HCT116 (cell line): ENCODE measurements around the gene FBRS. TPM values are rescaled to one million over a fixed set of nuclear protein-coding genes. Genes with fewer than 3 reads are reported as not detected.
"Not testable (repeated sequence)": the region's sequence is repeated elsewhere in the genome, so short reads cannot be mapped to it uniquely, and the experiment has no call there.

ENCODE experiments used
- ATAC-seq: fragments of 200-7000 bp; cut with Tn5 transposase; 2 replicates; pipeline ENCODE4 v1.9.1; 2020; ENCODE audit warnings: mild to moderate bottlenecking, moderate library complexity
- BruUV-seq: library from RNA; stranded (reverse); fragments of 400-500 nt; replicated peaks from 2 replicates; lab custom pipeline; 2021; lab: Mats Ljungman, UMichigan
- CTCF ChIA-PET: fragments of 300-600 bp; sonication (Branson Sonifier 250); formaldehyde crosslinking; loops from one replicate; lab custom pipeline; 2021; ENCODE audit warnings: antibody characterized with exemption; lab: Charles Lee
- POLR2A ChIA-PET: fragments of 300-600, 350-600 bp; sonication (Branson Sonifier 250); formaldehyde crosslinking; loops from one replicate; lab custom pipeline; 2021; ENCODE audit warnings: antibody characterized with exemption; lab: Charles Lee
- RAD21 ChIA-PET, 2 experiments: fragments of 300-600 bp; sonication (Branson Sonifier 250); formaldehyde crosslinking; loops; one replicate each; lab custom pipeline; 2023; ENCODE audit warnings: low total read pairs in 2 of 2; ENCODE audit not compliant: uncharacterized antibody in 2 of 2, unreplicated experiment in 2 of 2, low non-redundant PET in 1 of 2; lab: Charles Lee
- DNase-seq: peaks from one replicate; pipeline ENCODE4 v3.0.0-alpha.2; 2010; ENCODE audit warnings: low read depth, low spot score
- H2AFZ ChIP-seq: fragments of 200-600 bp; shearing (Covaris generic), sonication (generic); 2 replicates; pipeline ENCODE4 v1.6.1; 2017; ENCODE audit warnings: low read depth, mixed run types, mixed read lengths, antibody characterized with exemption, low read length; ENCODE audit not compliant: poor library complexity, severe bottlenecking
- H3K27ac ChIP-seq: 2 replicates; pipeline ENCODE4 v1.5.1; 2012; ENCODE audit warnings: low read depth, low read length
- H3K27me3 ChIP-seq: fragments of 200-600 bp; sonication (generic); 2 replicates; pipeline ENCODE4 v1.6.1; 2016; ENCODE audit warnings: mixed run types, low read length, mixed read lengths; ENCODE audit not compliant: insufficient read depth
- H3K36me3 ChIP-seq, 2 experiments: fragments of 200-500 bp in 1 of 2; fragments of 200-600 bp in 1 of 2; sonication (Bioruptor generic) in 1 of 2; sonication (generic) in 1 of 2; 2 replicates each; pipeline versions ENCODE4 v1.5.1 to v1.6.1; 2014 to 2016; ENCODE audit warnings: low read length in 2 of 2, inconsistent platforms in 1 of 2, mixed read lengths in 1 of 2, mixed run types in 1 of 2; ENCODE audit not compliant: insufficient read depth in 2 of 2, control insufficient read depth in 1 of 2
- H3K4me1 ChIP-seq, 2 experiments: fragments of 200-600 bp in 1 of 2; sonication (generic) in 1 of 2; 2 replicates each; pipeline versions ENCODE4 v1.5.1 to v1.6.1; 2012 to 2017; ENCODE audit warnings: low read length in 2 of 2, inconsistent platforms in 1 of 2, mild to moderate bottlenecking in 1 of 2, mixed read lengths in 1 of 2, mixed run types in 1 of 2, moderate library complexity in 1 of 2; ENCODE audit not compliant: insufficient read depth in 2 of 2, control insufficient read depth in 1 of 2
- H3K4me2 ChIP-seq: fragments of 200-600 bp; sonication (generic); 2 replicates; pipeline ENCODE4 v1.6.1; 2017; ENCODE audit warnings: mixed run types, low read length, mixed read lengths
- H3K4me3 ChIP-seq, 2 experiments: fragments of 200-600 bp in 1 of 2; sonication (generic) in 1 of 2; replicated peaks in 1 of 2; 2 replicates each; pipeline ENCODE4 v1.5.1; 2011 to 2016; ENCODE audit warnings: low read length in 2 of 2, control low read depth in 1 of 2, low read depth in 1 of 2, mild to moderate bottlenecking in 1 of 2, mixed read lengths in 1 of 2, mixed run types in 1 of 2
- H3K79me2 ChIP-seq: fragments of 200-600 bp; sonication (generic); 2 replicates; pipeline ENCODE4 v1.6.1; 2017; ENCODE audit warnings: mild to moderate bottlenecking, mixed run types, low read length, moderate library complexity, mixed read lengths; ENCODE audit not compliant: insufficient read depth
- H3K9ac ChIP-seq: fragments of 200-600 bp; sonication (generic); 2 replicates; pipeline ENCODE4 v1.6.1; 2016; ENCODE audit warnings: low read length, mixed read lengths
- H3K9me2 ChIP-seq: fragments of 200-600 bp; sonication (generic), shearing (Covaris generic); 2 replicates; pipeline ENCODE4 v1.6.1; 2017; ENCODE audit warnings: mixed run types, mild to moderate bottlenecking, moderate library complexity; ENCODE audit not compliant: insufficient read depth
- H3K9me3 ChIP-seq, 2 experiments: fragments of 200-500 bp in 1 of 2; fragments of 200-600 bp in 1 of 2; sonication (Bioruptor generic) in 1 of 2; sonication (generic) in 1 of 2; 2 replicates each; pipeline ENCODE4 v1.6.1; 2014 to 2017; ENCODE audit warnings: low read length in 2 of 2, mixed read lengths in 2 of 2, inconsistent platforms in 1 of 2, low read depth in 1 of 2, mild to moderate bottlenecking in 1 of 2, mixed run types in 1 of 2, moderate library complexity in 1 of 2; ENCODE audit not compliant: control insufficient read depth in 1 of 2, insufficient read depth in 1 of 2
- H4K20me1 ChIP-seq: fragments of 200-600 bp; sonication (generic), shearing (Covaris generic); 2 replicates; pipeline ENCODE4 v1.6.1; 2017; ENCODE audit warnings: mixed run types, mild to moderate bottlenecking, moderate library complexity; ENCODE audit not compliant: insufficient read depth
- FOSL1 ChIP-seq: IDR thresholded peaks from 2 replicates; pipeline ENCODE4 v1.6.1; 2012; ENCODE audit warnings: low read depth
- JUND ChIP-seq: IDR thresholded peaks from 2 replicates; pipeline ENCODE4 v1.6.1; 2012
- POLR2A ChIP-seq: IDR thresholded peaks from 2 replicates; pipeline ENCODE4 v1.7.0; 2011; ENCODE audit warnings: borderline replicate concordance; ENCODE audit not compliant: insufficient read depth, insufficient read length; ENCODE audit errors: extremely low read depth
- RAD21 ChIP-seq: IDR thresholded peaks from 2 replicates; pipeline ENCODE4 v1.6.1; 2012; ENCODE audit warnings: low read depth, mild to moderate bottlenecking
- SIN3A ChIP-seq: IDR thresholded peaks from 2 replicates; pipeline ENCODE4 v1.6.1; 2012; ENCODE audit warnings: low read depth
- SP1 ChIP-seq: IDR thresholded peaks from 2 replicates; pipeline ENCODE4 v1.6.1; 2012; ENCODE audit warnings: low read depth
- ZNF274 ChIP-seq: fragments of 200-500 bp; sonication (Bioruptor generic); IDR thresholded peaks from 2 replicates; pipeline ENCODE4 v1.6.1; 2014; ENCODE audit warnings: mild to moderate bottlenecking, low read depth, low read length, inconsistent platforms
- intact Hi-C: fragments of 100-400 bp; cut with micrococcal nuclease; formaldehyde crosslinking; loops from 2 replicates; pipeline ENCODE4 v1.10.0; 2022
- total RNA-seq: library from RNA; stranded (reverse); gene quantifications from one replicate; pipeline ENCODE4 v1.2.1, GENCODE V29; 2021; ENCODE audit not compliant: unreplicated experiment
- TF ChIP-seq, protein P1 (sequence below): IDR thresholded peaks from 2 replicates; pipeline ENCODE4 v1.6.1; 2011; ENCODE audit warnings: mild to moderate bottlenecking, low read length, moderate library complexity; ENCODE audit not compliant: insufficient replicate concordance; ENCODE audit errors: extremely low read depth

FBRS gene
- total RNA-seq, 1 experiment from 2014 or later, result 65.3 TPM

DNA sequence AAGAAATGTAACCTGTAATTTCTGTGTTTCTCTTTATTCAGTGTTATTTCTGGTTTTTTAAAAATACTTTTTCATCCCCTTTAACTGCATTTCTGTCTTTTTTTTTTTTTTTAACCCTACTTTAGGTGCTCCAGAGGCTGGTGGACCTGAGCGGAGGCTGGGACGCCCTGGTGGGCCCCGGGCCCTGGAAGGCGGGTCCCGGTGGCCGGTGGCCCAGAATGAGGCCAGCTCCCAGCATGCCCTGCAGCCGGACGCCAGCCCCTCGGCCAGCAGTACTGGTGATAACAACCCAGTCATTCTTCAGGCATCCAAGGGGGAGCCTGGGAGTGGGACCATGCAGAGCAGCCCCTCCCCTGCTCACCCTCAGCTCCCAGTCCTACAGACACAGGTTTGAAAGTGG, 42.3 kb downstream of the FBRS start:
- TF ChIP-seq SP1 (no peak), SIN3A (no peak), RAD21 (no peak), ZNF274 (no peak), POLR2A (no peak)
- TF ChIP-seq, protein P1, sequence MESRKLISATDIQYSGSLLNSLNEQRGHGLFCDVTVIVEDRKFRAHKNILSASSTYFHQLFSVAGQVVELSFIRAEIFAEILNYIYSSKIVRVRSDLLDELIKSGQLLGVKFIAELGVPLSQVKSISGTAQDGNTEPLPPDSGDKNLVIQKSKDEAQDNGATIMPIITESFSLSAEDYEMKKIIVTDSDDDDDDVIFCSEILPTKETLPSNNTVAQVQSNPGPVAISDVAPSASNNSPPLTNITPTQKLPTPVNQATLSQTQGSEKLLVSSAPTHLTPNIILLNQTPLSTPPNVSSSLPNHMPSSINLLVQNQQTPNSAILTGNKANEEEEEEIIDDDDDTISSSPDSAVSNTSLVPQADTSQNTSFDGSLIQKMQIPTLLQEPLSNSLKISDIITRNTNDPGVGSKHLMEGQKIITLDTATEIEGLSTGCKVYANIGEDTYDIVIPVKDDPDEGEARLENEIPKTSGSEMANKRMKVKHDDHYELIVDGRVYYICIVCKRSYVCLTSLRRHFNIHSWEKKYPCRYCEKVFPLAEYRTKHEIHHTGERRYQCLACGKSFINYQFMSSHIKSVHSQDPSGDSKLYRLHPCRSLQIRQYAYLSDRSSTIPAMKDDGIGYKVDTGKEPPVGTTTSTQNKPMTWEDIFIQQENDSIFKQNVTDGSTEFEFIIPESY, result no peak
- BruUV-seq, result no TSS peak
- H4K20me1 ChIP-seq, result no peaks in the 10 kb centered on the region
- no peak for ATAC-seq
- ChIA-PET POLR2A (no interaction called here), CTCF (no interaction called here), RAD21 (no interaction called here)
- peaks cover 57% of the 10 kb centered on the region for H3K79me2 ChIP-seq
- peak overlapping the region; percentile 100 for H3K9ac ChIP-seq
- peak overlapping the region; percentile 100; the same call in 1 of the 2 replicates for H3K27ac ChIP-seq
- peaks cover 27 to 41% of the 10 kb centered on the region in 2 experiments for H3K36me3 ChIP-seq
- no peaks in the 10 kb centered on the region for H3K9me2 ChIP-seq
- H2AFZ ChIP-seq, result no peak overlapping the region
- peaks cover 11 to 22% of the 10 kb centered on the region in 2 experiments for H3K4me1 ChIP-seq
- intact Hi-C loops, result no loop called here
- no peaks in the 10 kb centered on the region for H3K9me3 ChIP-seq
- no peaks in the 10 kb centered on the region for H3K27me3 ChIP-seq
- peak overlapping the region in 1 of 2 experiments; percentile 95; a peak in 1 of 4 replicates for H3K4me3 ChIP-seq
- H3K4me2 ChIP-seq, result peak overlapping the region; percentile 94
- no peak for DNase-seq

DNA sequence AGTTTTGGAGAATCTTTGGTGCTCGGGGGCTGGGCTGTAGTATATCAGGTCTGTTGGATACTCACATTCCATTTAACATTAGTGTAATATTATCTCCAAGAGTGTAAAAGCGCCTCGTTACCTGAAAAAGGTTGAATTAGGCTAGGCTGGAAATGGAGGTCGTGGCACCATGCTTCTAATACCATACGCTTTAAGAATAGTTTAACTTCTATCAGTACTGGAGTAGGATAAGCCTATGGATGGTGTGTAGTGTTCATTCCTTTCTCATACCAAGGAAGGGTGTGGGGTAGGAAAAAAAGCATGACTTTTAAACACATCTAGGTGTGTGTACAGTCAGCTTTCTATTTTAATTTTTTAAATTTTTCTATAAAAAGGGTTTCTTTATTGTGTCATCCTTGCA, 42.7 kb downstream of the FBRS start:
- peaks cover 30 to 42% of the 10 kb centered on the region in 2 experiments for H3K36me3 ChIP-seq
- H3K4me3 ChIP-seq, result no peak overlapping the region
- ChIA-PET POLR2A (no interaction called here), RAD21 (no interaction called here), CTCF (no interaction called here)
- H3K4me2 ChIP-seq, result peak overlapping the region; percentile 94; the same call in 1 of the 2 replicates
- H3K9me2 ChIP-seq, result no peaks in the 10 kb centered on the region
- BruUV-seq, result no TSS peak
- no peak overlapping the region; the same call in 1 of the 2 replicates for H3K27ac ChIP-seq
- no peaks in the 10 kb centered on the region for H4K20me1 ChIP-seq
- no peak overlapping the region for H3K9ac ChIP-seq
- H3K9me3 ChIP-seq, result no peaks in the 10 kb centered on the region
- H3K27me3 ChIP-seq, result no peaks in the 10 kb centered on the region
- no peak for TF ChIP-seq JUND
- no peak for TF ChIP-seq FOSL1
- ATAC-seq, result no peak
- no peak for DNase-seq
- H3K4me1 ChIP-seq, result peaks cover 11 to 22% of the 10 kb centered on the region in 2 experiments
- peaks cover 62% of the 10 kb centered on the region for H3K79me2 ChIP-seq
- no peak overlapping the region for H2AFZ ChIP-seq
- intact Hi-C loops, result no loop called here

DNA sequence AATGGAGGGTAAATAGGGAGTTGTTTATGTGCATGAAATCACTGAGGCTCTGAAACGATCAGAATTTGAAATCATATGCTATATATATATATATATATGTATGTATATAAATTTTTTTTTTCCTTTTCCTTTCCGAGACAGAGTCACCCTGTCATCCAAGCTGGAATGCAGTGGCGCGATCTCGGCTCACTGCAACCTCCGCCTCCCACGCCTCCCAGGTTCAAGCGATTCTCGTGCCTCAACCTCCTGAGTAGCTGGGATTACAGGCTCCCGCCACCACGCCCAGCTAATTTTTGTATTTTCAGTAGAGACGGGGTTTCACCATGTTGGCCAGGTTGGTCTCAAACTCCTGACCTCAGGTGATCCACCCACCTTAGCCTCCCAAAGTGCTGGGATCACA, 44.8 kb downstream of the FBRS start:
- POLR2A ChIA-PET, result interaction anchor here (0.7 kb wide), 1 partner anchor 61 kb away, joined by 3 read pairs; no protein-coding TSS in a partner anchor
- ATAC-seq, H3K4me3 ChIP-seq, H3K27ac ChIP-seq, intact Hi-C loops, RAD21 ChIA-PET, H3K4me2 ChIP-seq, DNase-seq, BruUV-seq, CTCF ChIA-PET, H3K27me3 ChIP-seq, H2AFZ ChIP-seq, H3K9ac ChIP-seq, H3K9me2 ChIP-seq, H3K9me3 ChIP-seq, H4K20me1 ChIP-seq: not testable (repeated sequence)
- Histone ChIP-seq H3K4me1 (peaks cover 8 to 13% of the 10 kb centered on the region in 2 experiments), H3K36me3 (peaks cover 50 to 62% of the 10 kb centered on the region in 2 experiments), H3K79me2 (peaks cover 82% of the 10 kb centered on the region)
